NCI-H1417 (cell line): ENCODE data around the gene ELMO1.
A peak's percentile ranks its signal among the peaks of the same experiment; 100 is the strongest.

Experiments used
- DNase-seq, 3 experiments: peaks; one replicate each; lab custom pipeline; 2025; lab: John Stamatoyannopoulos, UW

ELMO1 gene

GRCh38 chr7:36831049-36831448 lies 617.6 kb downstream of the ELMO1 start:
- DNase-seq: no peak

GRCh38 chr7:36827726-36828703 lies 620.6 kb downstream of the ELMO1 start:
- DNase-seq: no peak

GRCh38 chr7:36825501-36825900 lies 623.2 kb downstream of the ELMO1 start:
- DNase-seq: no peak

- no peak for DNase-seq
These were observed 625.3 kb downstream of the ELMO1 start for GRCh38 chr7:36823353-36823752.

- no peak for DNase-seq
These were observed 627.0 kb downstream of the ELMO1 start for GRCh38 chr7:36821617-36822016.

- DNase-seq: no peak
These were observed 628.0 kb downstream of the ELMO1 start for GRCh38 chr7:36820527-36821170.

- DNase-seq: no peak
These were observed 629.0 kb downstream of the ELMO1 start for GRCh38 chr7:36819639-36820038.

- peak in 1 of 3 experiments; percentile 10 for DNase-seq
These were observed 634.4 kb downstream of the ELMO1 start for GRCh38 chr7:36814311-36814710.

- DNase-seq: no peak
These were observed 636.9 kb downstream of the ELMO1 start for GRCh38 chr7:36811807-36812206.

GRCh38 chr7:36810489-36810888 lies 638.2 kb downstream of the ELMO1 start:
- DNase-seq: peak in 2 of 3 experiments; percentile 45 to 73

- no peak for DNase-seq
These were observed 638.6 kb downstream of the ELMO1 start for GRCh38 chr7:36810032-36810431.

GRCh38 chr7:36809510-36809909 lies 639.2 kb downstream of the ELMO1 start:
- no peak for DNase-seq

- DNase-seq: no peak
These were observed 639.6 kb downstream of the ELMO1 start for GRCh38 chr7:36809086-36809485.

- DNase-seq: no peak
These were observed 641.8 kb downstream of the ELMO1 start for GRCh38 chr7:36806891-36807290.
